Measurements from ENCODE around the gene SALL1. TPM values are rescaled to one million over a fixed set of nuclear protein-coding genes. Genes with fewer than 3 reads are reported as not detected.

SALL1 gene
- total RNA-seq, 1 experiment from 2014 or later: not detected

DNA sequence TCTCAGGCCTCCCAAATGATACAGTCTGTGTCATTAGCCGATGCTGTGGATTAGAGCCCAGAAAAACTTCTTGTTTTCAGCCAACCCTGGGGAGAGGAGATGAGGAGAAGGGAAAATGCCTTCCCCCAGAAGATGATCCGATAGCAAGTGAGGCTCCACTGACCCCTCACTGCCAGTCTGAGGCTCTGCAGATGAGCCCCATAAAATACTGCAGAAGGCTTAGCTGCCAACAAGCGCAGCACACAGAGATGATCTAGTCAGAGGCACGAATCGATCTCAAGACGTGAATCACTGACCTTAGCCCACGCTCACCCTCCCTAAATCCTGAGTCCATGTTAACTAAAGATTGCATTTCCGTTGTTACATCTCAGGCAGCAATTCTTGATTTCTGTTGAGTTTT lies 31.5 kb downstream of the SALL1 start:
- no peaks in the 10 kb centered on the region for H4K20me1 ChIP-seq (ENCODE audit: insufficient read depth)
- TF ChIP-seq, protein P1, sequence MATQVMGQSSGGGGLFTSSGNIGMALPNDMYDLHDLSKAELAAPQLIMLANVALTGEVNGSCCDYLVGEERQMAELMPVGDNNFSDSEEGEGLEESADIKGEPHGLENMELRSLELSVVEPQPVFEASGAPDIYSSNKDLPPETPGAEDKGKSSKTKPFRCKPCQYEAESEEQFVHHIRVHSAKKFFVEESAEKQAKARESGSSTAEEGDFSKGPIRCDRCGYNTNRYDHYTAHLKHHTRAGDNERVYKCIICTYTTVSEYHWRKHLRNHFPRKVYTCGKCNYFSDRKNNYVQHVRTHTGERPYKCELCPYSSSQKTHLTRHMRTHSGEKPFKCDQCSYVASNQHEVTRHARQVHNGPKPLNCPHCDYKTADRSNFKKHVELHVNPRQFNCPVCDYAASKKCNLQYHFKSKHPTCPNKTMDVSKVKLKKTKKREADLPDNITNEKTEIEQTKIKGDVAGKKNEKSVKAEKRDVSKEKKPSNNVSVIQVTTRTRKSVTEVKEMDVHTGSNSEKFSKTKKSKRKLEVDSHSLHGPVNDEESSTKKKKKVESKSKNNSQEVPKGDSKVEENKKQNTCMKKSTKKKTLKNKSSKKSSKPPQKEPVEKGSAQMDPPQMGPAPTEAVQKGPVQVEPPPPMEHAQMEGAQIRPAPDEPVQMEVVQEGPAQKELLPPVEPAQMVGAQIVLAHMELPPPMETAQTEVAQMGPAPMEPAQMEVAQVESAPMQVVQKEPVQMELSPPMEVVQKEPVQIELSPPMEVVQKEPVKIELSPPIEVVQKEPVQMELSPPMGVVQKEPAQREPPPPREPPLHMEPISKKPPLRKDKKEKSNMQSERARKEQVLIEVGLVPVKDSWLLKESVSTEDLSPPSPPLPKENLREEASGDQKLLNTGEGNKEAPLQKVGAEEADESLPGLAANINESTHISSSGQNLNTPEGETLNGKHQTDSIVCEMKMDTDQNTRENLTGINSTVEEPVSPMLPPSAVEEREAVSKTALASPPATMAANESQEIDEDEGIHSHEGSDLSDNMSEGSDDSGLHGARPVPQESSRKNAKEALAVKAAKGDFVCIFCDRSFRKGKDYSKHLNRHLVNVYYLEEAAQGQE (IDR thresholded peaks at IDR 0.05; ENCODE audit: low read depth): no peak
- TF ChIP-seq EZH2phosphoT487 (IDR thresholded peaks at IDR 0.05; ENCODE audit: borderline replicate concordance): no peak
- no peak for TF ChIP-seq CBX3 (IDR thresholded peaks at IDR 0.05; ENCODE audit: low read depth)
- TF ChIP-seq, protein P2, sequence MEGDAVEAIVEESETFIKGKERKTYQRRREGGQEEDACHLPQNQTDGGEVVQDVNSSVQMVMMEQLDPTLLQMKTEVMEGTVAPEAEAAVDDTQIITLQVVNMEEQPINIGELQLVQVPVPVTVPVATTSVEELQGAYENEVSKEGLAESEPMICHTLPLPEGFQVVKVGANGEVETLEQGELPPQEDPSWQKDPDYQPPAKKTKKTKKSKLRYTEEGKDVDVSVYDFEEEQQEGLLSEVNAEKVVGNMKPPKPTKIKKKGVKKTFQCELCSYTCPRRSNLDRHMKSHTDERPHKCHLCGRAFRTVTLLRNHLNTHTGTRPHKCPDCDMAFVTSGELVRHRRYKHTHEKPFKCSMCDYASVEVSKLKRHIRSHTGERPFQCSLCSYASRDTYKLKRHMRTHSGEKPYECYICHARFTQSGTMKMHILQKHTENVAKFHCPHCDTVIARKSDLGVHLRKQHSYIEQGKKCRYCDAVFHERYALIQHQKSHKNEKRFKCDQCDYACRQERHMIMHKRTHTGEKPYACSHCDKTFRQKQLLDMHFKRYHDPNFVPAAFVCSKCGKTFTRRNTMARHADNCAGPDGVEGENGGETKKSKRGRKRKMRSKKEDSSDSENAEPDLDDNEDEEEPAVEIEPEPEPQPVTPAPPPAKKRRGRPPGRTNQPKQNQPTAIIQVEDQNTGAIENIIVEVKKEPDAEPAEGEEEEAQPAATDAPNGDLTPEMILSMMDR (IDR thresholded peaks at IDR 0.05 in 2 of 3, conservative IDR thresholded peaks at IDR 0.05 in 1 of 3; ENCODE audit: borderline replicate concordance in 1 of 3, insufficient read depth in 1 of 3, low read depth in 2 of 3, low read length in 2 of 3): no peak
- TF ChIP-seq TCF7L2 (IDR thresholded peaks at IDR 0.05; ENCODE audit: borderline replicate concordance, extremely low read depth, insufficient read depth, insufficient read length): no peak
- TF ChIP-seq FOSL1 (IDR thresholded peaks at IDR 0.05; ENCODE audit: low read depth): no peak
- no peak for TF ChIP-seq JUND (IDR thresholded peaks at IDR 0.05)
- no peak for TF ChIP-seq RAD21 (IDR thresholded peaks at IDR 0.05; ENCODE audit: low read depth)
- no peak for TF ChIP-seq SRF (IDR thresholded peaks at IDR 0.05; ENCODE audit: low read depth)
- TF ChIP-seq EZH2 (IDR thresholded peaks at IDR 0.05): no peak
- TF ChIP-seq, protein P3, sequence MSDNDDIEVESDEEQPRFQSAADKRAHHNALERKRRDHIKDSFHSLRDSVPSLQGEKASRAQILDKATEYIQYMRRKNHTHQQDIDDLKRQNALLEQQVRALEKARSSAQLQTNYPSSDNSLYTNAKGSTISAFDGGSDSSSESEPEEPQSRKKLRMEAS (IDR thresholded peaks at IDR 0.05): no peak
- TF ChIP-seq CEBPB (IDR thresholded peaks at IDR 0.05; ENCODE audit: low read depth): no peak
- TF ChIP-seq, protein P4, sequence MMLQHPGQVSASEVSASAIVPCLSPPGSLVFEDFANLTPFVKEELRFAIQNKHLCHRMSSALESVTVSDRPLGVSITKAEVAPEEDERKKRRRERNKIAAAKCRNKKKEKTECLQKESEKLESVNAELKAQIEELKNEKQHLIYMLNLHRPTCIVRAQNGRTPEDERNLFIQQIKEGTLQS (IDR thresholded peaks at IDR 0.05): no peak
- no peak for TF ChIP-seq ELF1 (IDR thresholded peaks at IDR 0.05; ENCODE audit: borderline replicate concordance, low read depth)
- TF ChIP-seq SP1 (IDR thresholded peaks at IDR 0.05; ENCODE audit: low read depth): no peak
- no peak for TF ChIP-seq POLR2AphosphoS5 (IDR thresholded peaks at IDR 0.05; ENCODE audit: low read depth, low read length)
- TF ChIP-seq, protein P5, sequence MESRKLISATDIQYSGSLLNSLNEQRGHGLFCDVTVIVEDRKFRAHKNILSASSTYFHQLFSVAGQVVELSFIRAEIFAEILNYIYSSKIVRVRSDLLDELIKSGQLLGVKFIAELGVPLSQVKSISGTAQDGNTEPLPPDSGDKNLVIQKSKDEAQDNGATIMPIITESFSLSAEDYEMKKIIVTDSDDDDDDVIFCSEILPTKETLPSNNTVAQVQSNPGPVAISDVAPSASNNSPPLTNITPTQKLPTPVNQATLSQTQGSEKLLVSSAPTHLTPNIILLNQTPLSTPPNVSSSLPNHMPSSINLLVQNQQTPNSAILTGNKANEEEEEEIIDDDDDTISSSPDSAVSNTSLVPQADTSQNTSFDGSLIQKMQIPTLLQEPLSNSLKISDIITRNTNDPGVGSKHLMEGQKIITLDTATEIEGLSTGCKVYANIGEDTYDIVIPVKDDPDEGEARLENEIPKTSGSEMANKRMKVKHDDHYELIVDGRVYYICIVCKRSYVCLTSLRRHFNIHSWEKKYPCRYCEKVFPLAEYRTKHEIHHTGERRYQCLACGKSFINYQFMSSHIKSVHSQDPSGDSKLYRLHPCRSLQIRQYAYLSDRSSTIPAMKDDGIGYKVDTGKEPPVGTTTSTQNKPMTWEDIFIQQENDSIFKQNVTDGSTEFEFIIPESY (IDR thresholded peaks at IDR 0.05; ENCODE audit: extremely low read depth, insufficient replicate concordance, low read length): no peak
- RAD21 ChIA-PET (ENCODE audit: low non-redundant PET in 1 of 2, low total read pairs in 2 of 2, uncharacterized antibody in 2 of 2, unreplicated experiment in 2 of 2): no interaction called here
- H3K79me2 ChIP-seq (ENCODE audit: insufficient read depth, low read length): no peaks in the 10 kb centered on the region
- CTCF ChIA-PET: no interaction called here
- no peak overlapping the region for H3K4me3 ChIP-seq (replicated peaks in 1 of 2; ENCODE audit: low read depth in 1 of 2, low read length in 2 of 2)
- H3K9me3 ChIP-seq (ENCODE audit: control insufficient read depth in 1 of 2, insufficient read depth in 1 of 2, low read depth in 1 of 2, low read length in 2 of 2): no peaks in the 10 kb centered on the region
- no peaks in the 10 kb centered on the region for H3K9me2 ChIP-seq (ENCODE audit: insufficient read depth)
- ATAC-seq (no peak), DNase-seq (ENCODE audit: low read depth, low spot score) (no peak)
- H3K4me1 ChIP-seq (ENCODE audit: control insufficient read depth in 1 of 2, insufficient read depth in 2 of 2, low read length in 2 of 2): no peaks in the 10 kb centered on the region
- POLR2A ChIA-PET: no interaction called here
- H3K27ac ChIP-seq (ENCODE audit: low read depth, low read length): no peak overlapping the region
- intact Hi-C loops (cut with micrococcal nuclease): no loop called here
- no peak overlapping the region for H3K4me2 ChIP-seq (ENCODE audit: low read length)
- BruUV-seq (replicated peaks): no TSS peak
- no peaks in the 10 kb centered on the region for H3K36me3 ChIP-seq (ENCODE audit: control insufficient read depth in 1 of 2, insufficient read depth in 2 of 2, low read length in 2 of 2)
- H2AFZ ChIP-seq (ENCODE audit: low read depth, low read length, poor library complexity, severe bottlenecking): no peak overlapping the region
- no peaks in the 10 kb centered on the region; the same call in 1 of the 2 replicates for H3K27me3 ChIP-seq (ENCODE audit: insufficient read depth, low read length)
- no peak overlapping the region for H3K9ac ChIP-seq (ENCODE audit: low read length)
